SU-DHL-6 (cell line): Measurements from ENCODE around the gene SLC1A1.

Experiments
- EZH2phosphoT487 ChIP-seq: fragments of 200-600 bp; sonication (generic), shearing (Covaris generic); conservative IDR thresholded peaks from 2 replicates; pipeline ENCODE4 v1.6.1; 2018; ENCODE audit warnings: mild to moderate bottlenecking, antibody characterized with exemption, low read length, moderate library complexity, mixed read lengths
- TF ChIP-seq, protein P1 (sequence below): fragments of 200-600 bp; sonication (generic); IDR thresholded peaks from one replicate; pipeline ENCODE4 v1.5.1; 2017; ENCODE audit warnings: antibody characterized with exemption, mild to moderate bottlenecking, low read length, moderate library complexity; ENCODE audit not compliant: insufficient read depth, poor library complexity, severe bottlenecking

DNA sequence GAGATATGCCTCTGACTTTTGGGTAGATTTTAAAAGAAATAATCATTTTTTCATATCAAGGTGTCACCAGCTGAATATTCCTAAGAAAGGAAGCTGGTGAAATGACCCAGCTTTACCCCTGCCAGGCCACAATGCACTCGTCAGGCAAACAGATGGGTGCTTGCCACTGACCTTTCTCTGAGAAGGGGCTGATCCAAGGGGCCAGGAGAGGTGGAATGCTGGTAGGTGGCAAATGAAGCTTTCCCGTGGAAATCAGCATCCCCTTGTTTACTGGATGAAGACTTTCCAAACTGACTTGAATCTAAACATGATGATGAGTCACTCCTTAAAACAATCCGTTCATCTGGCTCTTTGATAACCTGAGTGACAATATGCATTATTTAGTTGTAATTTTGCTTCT is 127.5 kb downstream of the SLC1A1 start:
- TF ChIP-seq, protein P1, sequence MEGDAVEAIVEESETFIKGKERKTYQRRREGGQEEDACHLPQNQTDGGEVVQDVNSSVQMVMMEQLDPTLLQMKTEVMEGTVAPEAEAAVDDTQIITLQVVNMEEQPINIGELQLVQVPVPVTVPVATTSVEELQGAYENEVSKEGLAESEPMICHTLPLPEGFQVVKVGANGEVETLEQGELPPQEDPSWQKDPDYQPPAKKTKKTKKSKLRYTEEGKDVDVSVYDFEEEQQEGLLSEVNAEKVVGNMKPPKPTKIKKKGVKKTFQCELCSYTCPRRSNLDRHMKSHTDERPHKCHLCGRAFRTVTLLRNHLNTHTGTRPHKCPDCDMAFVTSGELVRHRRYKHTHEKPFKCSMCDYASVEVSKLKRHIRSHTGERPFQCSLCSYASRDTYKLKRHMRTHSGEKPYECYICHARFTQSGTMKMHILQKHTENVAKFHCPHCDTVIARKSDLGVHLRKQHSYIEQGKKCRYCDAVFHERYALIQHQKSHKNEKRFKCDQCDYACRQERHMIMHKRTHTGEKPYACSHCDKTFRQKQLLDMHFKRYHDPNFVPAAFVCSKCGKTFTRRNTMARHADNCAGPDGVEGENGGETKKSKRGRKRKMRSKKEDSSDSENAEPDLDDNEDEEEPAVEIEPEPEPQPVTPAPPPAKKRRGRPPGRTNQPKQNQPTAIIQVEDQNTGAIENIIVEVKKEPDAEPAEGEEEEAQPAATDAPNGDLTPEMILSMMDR: no peak
- no peak for TF ChIP-seq EZH2phosphoT487
